Activated naive CD4-positive, alpha-beta T cell treated with anti-CD3 and anti-CD28 coated beads, Interleukin-2, amount 50 U/mL, for 24 hours (primary cell): ENCODE measurements around the gene C5orf58.

Experiments
- H3K27ac Mint-ChIP-seq: one replicate; pipeline ENCODE4 v1.8.0; 2021; ENCODE audit warnings: mild to moderate bottlenecking, mixed read lengths
- H3K27me3 Mint-ChIP-seq: one replicate; pipeline ENCODE4 v1.8.0; 2021; ENCODE audit warnings: mixed read lengths
- H3K36me3 Mint-ChIP-seq: one replicate; pipeline ENCODE4 v1.8.0; 2021; ENCODE audit warnings: mixed read lengths
- H3K4me1 Mint-ChIP-seq: one replicate; pipeline ENCODE4 v1.8.0; 2021; ENCODE audit warnings: mixed read lengths
- H3K4me3 Mint-ChIP-seq: one replicate; pipeline ENCODE4 v1.8.0; 2021; ENCODE audit warnings: mild to moderate bottlenecking, mixed read lengths
- H3K9me3 Mint-ChIP-seq: one replicate; pipeline ENCODE4 v1.8.0; 2021; ENCODE audit warnings: mixed read lengths

C5orf58 gene

GRCh38 chr5:170262061-170263045, 29.6 kb downstream of the C5orf58 start:
- Mint-ChIP-seq H3K4me3 (peak overlapping the region; percentile 69), H3K9me3 (no peaks in the 10 kb centered on the region), H3K27me3 (no peaks in the 10 kb centered on the region), H3K36me3 (peaks cover 48% of the 10 kb centered on the region), H3K4me1 (peaks cover 90% of the 10 kb centered on the region), H3K27ac (peak overlapping the region; percentile 98)

DNA sequence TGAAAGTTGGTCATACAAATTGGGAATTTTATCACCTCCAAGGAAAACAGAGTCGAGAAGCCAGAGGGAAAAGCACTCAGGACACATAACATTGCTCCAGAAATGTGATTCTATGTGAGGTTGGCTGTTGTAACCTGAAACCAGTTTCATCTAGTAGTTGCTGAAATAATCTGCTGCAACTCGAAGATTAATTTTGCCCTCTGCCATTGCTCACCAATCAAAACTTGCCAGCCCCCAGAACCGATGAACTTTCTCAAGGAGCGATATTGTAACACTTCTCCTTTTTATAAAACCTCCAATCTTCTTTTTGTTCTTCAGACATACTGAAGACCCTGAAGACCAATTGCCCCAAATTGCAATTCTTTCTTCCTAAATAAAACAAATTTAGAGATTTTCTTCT, 31.1 kb downstream of the C5orf58 start:
- Mint-ChIP-seq H3K27ac (peak overlapping the region; percentile 90), H3K27me3 (no peaks in the 10 kb centered on the region), H3K4me1 (peaks cover 94% of the 10 kb centered on the region), H3K36me3 (peaks cover 45% of the 10 kb centered on the region), H3K4me3 (no peak overlapping the region), H3K9me3 (no peaks in the 10 kb centered on the region)

DNA sequence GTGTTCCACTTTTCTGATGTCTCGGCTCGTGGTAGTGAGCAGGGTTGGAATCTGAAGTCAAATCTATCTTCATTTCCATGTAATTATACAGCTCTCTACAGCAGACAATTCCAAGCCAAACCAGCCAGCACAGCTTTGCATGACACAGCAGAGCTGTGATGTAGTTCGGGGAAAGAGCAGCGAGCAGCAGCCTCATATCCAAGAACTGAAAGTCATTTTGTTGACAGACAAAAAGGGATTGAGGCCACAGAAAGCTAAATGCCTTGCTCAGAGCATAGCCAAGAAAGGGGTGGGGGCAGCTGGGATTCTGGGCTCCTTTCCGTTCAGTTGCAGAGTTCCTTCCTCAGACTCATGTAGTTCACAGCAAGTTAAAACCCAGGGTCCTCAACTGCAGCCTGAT, 32.7 kb downstream of the C5orf58 start:
- H3K27ac Mint-ChIP-seq = peak overlapping the region; percentile 59
- no peaks in the 10 kb centered on the region for H3K27me3 Mint-ChIP-seq
- H3K4me1 Mint-ChIP-seq = peaks cover 94% of the 10 kb centered on the region
- H3K4me3 Mint-ChIP-seq = no peak overlapping the region
- no peaks in the 10 kb centered on the region for H3K9me3 Mint-ChIP-seq
- peaks cover 38% of the 10 kb centered on the region for H3K36me3 Mint-ChIP-seq

DNA sequence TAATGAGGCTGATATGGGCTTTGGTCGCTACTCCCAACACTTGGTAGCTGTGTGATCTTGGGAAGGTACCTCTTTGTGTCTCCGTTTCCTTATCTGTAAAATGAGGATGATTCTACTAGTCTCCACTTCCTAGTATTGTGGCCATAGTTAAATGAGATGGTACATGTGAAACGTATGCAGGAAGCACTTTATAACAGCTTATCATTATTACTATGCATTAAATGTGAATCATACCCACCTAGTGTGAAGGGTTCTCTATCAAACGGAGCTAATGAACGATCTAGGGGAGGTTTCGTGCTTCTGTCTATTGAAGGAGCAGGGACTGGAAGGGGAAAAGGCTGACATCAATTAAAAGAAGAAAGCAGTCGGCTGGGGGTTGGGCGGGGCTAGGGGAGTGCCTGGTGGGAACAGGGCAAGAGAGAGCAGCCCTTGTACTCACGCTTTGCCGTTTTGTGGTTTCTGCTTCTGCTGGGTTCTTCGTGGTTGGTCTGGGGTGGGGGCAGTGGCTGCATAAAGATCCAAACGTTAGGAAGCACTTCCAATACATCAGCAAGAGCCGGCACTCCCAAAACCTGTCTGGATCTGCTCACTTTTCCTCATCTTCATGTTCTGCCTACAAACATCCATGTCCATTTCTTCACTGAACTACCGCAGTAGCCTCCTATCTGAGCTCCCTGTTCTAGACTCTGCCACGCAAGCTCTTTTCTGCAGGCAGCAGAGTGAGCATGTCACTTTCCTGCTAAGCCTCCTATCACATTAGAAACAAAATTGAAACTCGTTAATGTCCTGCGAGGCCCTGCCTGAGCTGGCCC, 34.0 kb downstream of the C5orf58 start:
- H3K9me3 Mint-ChIP-seq = no peaks in the 10 kb centered on the region
- H3K27me3 Mint-ChIP-seq = no peaks in the 10 kb centered on the region
- peak overlapping the region; percentile 73 for H3K4me3 Mint-ChIP-seq
- peaks cover 32% of the 10 kb centered on the region for H3K36me3 Mint-ChIP-seq
- H3K27ac Mint-ChIP-seq = peak overlapping the region; percentile 87
- peaks cover 93% of the 10 kb centered on the region for H3K4me1 Mint-ChIP-seq

DNA sequence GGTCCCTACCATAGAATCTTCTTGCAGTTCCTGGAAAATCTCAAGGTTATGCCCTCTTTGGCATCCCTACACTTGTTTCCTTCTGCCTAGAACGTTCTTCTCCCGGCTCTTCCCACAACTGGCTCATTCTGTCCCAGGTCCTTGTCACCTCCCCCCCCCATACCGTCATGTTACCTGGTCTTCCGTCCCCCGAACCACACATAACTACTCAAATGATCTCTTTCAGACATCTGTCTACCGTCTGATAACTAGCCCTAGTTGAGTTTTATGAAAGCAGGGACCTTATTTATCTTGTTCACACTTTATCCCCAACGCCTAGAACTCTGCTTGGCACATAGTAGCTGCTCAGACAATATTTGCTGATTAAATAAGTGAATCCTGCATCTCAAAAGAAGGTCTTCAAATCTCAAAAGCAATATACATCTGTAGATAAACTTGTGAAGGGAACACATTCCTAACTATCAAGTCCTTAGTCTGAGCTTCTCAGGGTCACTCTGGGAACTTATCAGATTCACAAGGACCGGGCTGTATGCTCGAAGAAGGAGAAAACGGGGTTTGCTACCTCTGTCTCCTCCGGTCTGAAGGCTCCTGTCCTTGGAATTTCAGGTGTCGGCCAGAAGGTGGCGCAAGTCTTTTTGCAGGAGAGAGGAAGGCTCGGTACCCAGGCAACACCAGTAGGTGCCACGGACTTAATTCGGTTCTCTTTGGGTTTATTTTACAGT, 34.8 kb downstream of the C5orf58 start:
- Mint-ChIP-seq H3K36me3 (peaks cover 29% of the 10 kb centered on the region), H3K27me3 (no peaks in the 10 kb centered on the region), H3K4me1 (peaks cover 90% of the 10 kb centered on the region), H3K27ac (peak overlapping the region; percentile 87), H3K4me3 (peak overlapping the region; percentile 73), H3K9me3 (no peaks in the 10 kb centered on the region)

DNA sequence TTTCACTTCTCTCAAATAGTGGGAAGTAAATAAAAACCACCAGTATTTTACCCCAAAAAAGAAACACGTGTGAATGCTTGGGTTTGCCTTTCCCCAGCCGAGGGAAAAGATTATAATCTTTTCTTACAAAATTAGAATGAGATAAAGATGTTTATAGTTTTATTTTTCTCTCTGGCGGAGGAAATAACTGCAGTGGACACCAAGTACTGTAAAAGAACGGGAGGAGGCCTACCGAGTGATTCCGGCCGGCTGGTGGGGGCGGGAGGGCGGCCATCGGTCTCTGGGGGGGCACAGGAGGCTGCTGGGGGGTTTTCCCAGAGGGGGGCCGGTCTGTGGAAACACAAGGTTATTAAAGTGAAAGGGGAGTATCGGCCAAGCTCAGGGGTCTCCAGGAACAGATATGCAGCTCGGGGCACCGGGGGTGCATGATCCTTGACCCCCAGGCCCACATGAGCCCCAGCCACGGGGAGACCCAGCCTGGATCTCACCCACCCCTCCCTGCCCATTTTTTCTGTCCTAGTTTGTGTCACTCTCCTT, 35.4 kb downstream of the C5orf58 start:
- Mint-ChIP-seq H3K27me3 (no peaks in the 10 kb centered on the region), H3K36me3 (peaks cover 28% of the 10 kb centered on the region), H3K9me3 (no peaks in the 10 kb centered on the region), H3K4me1 (peaks cover 88% of the 10 kb centered on the region), H3K27ac (peak overlapping the region; percentile 87), H3K4me3 (peak overlapping the region; percentile 73)

GRCh38 chr5:170268884-170269283, 36.1 kb downstream of the C5orf58 start:
- Mint-ChIP-seq H3K27me3 (no peaks in the 10 kb centered on the region), H3K4me3 (peak overlapping the region; percentile 5), H3K36me3 (peaks cover 25% of the 10 kb centered on the region), H3K27ac (peak overlapping the region; percentile 90), H3K9me3 (no peaks in the 10 kb centered on the region), H3K4me1 (peaks cover 86% of the 10 kb centered on the region)

DNA sequence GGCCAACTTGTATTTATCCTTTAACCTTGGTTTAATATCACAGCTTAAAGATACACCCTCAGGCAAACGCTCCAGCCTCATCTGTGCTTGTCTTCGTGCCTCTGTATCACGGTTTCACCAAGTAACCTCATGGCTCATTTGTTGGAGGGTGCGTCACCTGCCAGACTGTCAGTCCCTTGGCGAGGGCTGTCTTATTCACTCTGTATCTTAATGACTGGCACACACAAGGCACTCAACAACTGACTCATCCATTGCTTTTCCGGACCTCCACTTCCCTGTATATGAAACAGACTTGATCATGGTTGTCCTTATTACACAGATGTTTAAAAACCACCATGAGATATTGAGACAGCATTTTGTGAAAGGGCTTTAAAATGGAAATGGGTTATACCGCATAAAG, 36.8 kb downstream of the C5orf58 start:
- Mint-ChIP-seq H3K4me1 (peaks cover 86% of the 10 kb centered on the region), H3K4me3 (peak overlapping the region; percentile 66), H3K27me3 (no peaks in the 10 kb centered on the region), H3K9me3 (no peaks in the 10 kb centered on the region), H3K36me3 (peaks cover 25% of the 10 kb centered on the region), H3K27ac (peak overlapping the region; percentile 90)

DNA sequence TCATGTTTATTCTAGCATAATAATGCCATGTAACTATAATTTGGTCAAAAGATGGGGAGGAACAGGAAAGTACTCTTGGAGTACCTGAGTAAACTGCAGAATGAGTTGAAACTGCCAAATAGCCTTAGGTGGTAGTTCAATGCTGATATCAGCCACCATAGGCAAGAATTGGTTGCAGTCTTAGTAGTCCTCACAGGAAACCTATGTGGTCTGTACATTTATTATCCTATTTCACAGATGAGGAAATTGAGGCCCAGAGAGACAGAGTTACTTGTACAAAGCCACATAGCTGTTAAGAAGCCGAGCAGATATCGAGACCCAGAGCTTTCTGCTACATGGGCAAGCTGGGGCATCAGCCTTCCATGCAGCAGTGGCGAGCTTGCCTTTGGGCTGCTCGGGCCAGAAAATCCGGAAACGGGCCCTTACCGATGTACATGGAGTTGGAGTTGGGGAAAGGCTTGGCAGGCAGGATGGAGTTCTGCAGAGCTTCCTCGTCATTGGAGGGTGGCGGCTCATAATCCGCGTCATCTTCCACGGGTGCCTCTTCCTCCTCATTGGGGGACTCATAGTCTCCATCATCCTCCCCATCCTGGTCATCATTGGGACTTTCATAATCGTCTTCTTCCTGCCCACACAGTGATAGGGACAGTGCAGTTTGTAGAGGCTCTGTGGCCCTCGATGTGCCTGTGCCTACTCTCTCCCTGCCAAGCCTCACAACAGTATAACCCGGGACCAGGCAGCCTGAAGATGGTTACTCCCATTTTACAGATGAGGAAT, 37.7 kb downstream of the C5orf58 start:
- H3K4me3 Mint-ChIP-seq = no peak overlapping the region
- peaks cover 91% of the 10 kb centered on the region for H3K4me1 Mint-ChIP-seq
- H3K27me3 Mint-ChIP-seq = no peaks in the 10 kb centered on the region
- peak overlapping the region; percentile 91 for H3K27ac Mint-ChIP-seq
- no peaks in the 10 kb centered on the region for H3K9me3 Mint-ChIP-seq
- H3K36me3 Mint-ChIP-seq = peaks cover 28% of the 10 kb centered on the region

GRCh38 chr5:170273968-170274710, 41.4 kb downstream of the C5orf58 start:
- H3K4me3 Mint-ChIP-seq = peak overlapping the region; percentile 84
- H3K9me3 Mint-ChIP-seq = no peaks in the 10 kb centered on the region
- H3K27ac Mint-ChIP-seq = peak overlapping the region; percentile 98
- H3K4me1 Mint-ChIP-seq = peaks cover 90% of the 10 kb centered on the region
- H3K27me3 Mint-ChIP-seq = no peaks in the 10 kb centered on the region
- peaks cover 28% of the 10 kb centered on the region for H3K36me3 Mint-ChIP-seq

DNA sequence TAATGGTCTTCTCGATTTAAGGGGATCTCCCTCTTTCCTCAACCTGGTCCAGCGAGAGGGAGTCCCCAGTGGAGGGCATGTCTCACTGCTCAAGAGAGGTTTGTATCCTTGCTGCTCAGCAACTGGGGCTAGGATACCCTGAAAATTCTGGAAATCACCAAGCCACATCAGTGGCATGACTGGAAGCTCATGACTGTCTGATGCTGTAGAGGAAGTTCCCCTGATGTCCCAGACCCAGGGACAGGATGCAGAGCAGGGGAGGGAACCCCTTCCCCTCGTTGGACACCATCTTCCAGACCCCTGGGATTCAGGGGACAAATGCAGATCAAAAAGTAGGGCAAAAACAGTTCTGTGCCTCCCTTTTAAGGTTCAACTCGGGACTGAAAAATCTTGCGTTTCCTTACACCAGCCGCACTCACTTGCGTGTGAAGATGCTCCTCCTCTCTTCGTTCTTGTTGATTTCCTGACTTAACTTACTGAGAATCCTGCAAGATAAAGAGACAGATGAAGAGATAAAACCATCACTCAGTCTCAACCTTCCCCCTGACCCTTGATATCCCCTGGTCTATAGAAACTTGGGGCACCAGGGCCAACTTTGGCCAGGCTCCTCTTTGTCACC, 42.7 kb downstream of the C5orf58 start:
- Mint-ChIP-seq H3K9me3 (no peaks in the 10 kb centered on the region), H3K4me1 (peaks cover 90% of the 10 kb centered on the region), H3K36me3 (peaks cover 25% of the 10 kb centered on the region), H3K4me3 (peak overlapping the region; percentile 62), H3K27me3 (no peaks in the 10 kb centered on the region), H3K27ac (peak overlapping the region; percentile 97)

- H3K36me3 Mint-ChIP-seq = peaks cover 20% of the 10 kb centered on the region
- peak overlapping the region; percentile 97 for H3K27ac Mint-ChIP-seq
- no peaks in the 10 kb centered on the region for H3K9me3 Mint-ChIP-seq
- peak overlapping the region; percentile 62 for H3K4me3 Mint-ChIP-seq
- H3K4me1 Mint-ChIP-seq = peaks cover 89% of the 10 kb centered on the region
- H3K27me3 Mint-ChIP-seq = no peaks in the 10 kb centered on the region
These were observed 43.4 kb downstream of the C5orf58 start for GRCh38 chr5:170276140-170276539.

DNA sequence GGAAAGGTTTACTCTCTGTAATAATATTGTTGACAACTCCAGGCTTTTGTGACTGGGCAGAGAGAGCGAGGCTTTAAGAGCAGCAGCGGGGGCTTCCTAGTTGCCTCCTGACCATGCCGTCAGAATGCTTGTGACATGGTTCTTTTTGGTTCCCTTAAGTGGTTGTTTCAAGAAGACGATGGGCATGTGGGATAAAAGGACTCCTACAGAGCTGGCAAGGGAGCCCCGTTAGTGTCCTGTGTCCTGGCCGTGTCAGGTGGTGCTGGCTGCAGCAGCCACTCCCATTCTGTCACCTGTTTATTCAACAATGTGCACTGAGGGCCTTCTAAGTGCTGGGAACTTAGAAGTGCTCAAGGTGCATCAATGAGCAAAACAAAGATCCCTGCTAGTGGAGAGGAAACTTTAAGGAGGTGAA, 45.1 kb downstream of the C5orf58 start:
- Mint-ChIP-seq H3K4me3 (peak overlapping the region; percentile 66), H3K4me1 (peaks cover 92% of the 10 kb centered on the region), H3K27ac (peak overlapping the region; percentile 76), H3K27me3 (no peaks in the 10 kb centered on the region), H3K9me3 (no peaks in the 10 kb centered on the region), H3K36me3 (peaks cover 22% of the 10 kb centered on the region)
